HG03066 (cell line): Measurements from ENCODE around the gene DTNB.
A peak's percentile ranks its signal among the peaks of the same experiment; 100 is the strongest.
"Not testable (repeated sequence)": the region's sequence is repeated elsewhere in the genome, so short reads cannot be mapped to it uniquely, and the experiment has no call there.

Experiments
- ATAC-seq: cut with Tn5 transposase; IDR thresholded peaks from one replicate; pipeline ENCODE4 v1.9.1; 2021; ENCODE audit warnings: low read depth; ENCODE audit not compliant: unreplicated experiment

DTNB gene

GRCh38 chr2:25684577-25685473 lies 11.4 kb upstream of the DTNB start:
- ATAC-seq = no peak

DNA sequence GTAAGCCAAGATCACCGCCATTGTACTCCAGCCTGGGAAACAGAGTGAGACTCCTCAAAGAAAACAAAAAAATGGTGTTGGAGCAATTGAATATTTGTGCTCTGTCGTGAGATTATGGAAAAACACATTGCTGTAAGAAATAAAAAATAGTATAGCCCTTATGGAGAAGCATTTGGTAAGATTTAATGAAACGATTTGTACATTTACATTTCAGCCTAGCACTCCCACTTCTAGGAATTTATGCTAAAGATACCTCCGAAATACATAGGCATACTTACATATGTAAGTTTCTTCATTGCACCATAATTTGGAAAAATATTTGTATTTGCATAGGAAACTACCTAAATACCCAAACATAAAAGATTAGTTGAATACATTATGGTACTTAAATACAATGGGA lies 8.7 kb upstream of the DTNB start:
- no peak for ATAC-seq

- no peak for ATAC-seq
Observed at GRCh38 chr2:25677877-25678276, 4.5 kb upstream of the DTNB start.

DNA sequence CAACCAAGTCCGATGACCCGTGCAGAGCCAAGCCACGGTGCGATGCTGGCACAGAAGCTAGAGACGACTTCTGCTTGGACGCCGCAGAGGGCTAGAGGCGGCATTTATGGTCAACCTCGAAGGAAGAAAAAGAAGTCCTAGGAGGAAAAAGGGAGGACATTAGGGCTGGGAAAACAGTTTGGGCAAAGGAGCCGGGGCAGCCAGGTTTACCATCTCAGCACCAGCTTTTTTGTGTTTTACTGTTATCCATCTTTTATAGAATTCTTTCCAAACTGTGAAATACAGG lies 643 bp upstream of the DTNB start:
- ATAC-seq = no peak

DNA sequence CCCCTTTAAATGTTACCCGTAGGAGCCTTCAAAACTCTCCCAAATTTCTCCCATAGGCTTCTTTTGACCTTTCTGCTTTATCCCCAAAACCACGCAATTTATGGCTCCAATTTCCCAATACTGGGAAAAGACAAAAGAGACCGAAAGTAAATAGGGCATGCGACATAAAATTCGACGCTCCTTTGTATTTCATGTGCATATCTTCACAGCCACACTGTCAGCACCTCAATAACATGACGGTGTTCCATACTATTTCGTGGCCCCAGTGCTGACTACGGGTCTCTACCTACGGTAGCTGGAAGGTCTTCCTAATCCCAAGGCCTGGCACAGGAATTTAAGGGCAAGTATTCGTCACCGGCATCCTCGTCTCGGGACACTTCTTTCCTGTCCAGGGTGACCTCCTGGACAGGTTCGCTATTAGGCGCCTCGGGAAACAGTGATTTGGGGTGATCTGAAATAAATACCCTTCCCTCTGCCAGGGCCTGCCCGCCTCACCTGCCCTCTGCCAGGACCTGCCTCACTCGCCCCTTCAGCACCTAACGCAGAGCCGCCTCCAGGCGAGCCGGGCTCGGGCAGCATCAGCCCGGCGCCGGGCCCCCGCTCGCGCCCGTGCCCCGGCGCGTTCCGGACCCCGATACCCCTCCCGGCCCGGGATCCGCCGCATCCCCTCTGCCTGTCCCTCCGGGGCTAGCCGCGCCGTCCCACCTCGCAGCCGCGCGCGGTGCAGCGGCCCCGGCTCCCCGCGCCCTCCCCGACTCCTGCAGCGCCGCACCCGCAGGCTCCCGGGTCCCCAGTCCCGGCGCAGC lies 680 bp downstream of the DTNB start:
- ATAC-seq = peak; percentile 67

GRCh38 chr2:25671622-25672021 lies 1.8 kb downstream of the DTNB start:
- ATAC-seq = no peak

DNA sequence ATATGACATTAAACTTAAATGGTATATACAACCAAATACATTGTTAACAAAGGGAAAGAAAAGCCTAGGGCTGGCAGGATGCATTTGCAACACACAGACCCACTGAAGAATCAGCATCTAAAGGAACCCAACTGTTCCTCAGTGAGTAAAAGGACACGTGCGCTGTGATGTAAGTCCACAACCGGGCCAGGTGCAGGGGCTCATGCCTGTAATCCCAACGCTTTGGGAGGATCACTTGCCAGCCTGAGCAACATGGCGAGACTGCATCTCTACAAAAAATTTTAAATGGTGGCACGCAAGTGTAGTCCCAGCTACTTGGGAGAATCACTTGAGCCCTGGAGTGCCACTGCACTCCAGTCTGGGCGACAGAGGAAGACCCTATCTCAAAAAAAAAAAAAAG lies 3.9 kb downstream of the DTNB start:
- no peak for ATAC-seq

DNA sequence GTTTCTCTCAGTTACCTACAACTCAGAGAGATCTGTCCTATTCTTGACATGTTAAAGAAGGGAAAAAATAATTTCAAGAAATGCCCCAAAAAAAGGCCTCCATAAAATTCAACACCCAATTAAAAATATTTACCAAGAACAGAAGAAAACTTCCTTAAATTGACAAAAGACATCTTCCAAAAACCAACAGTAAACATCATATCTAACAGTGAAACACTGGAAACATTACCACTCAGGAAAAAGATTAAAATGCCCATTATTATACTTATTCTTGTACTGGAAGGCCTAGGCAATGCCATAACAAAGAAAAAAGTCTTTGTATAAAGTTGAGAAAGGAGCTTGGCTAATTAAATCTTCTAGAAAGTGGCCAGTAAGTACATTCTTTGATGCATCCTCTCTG lies 7.2 kb downstream of the DTNB start:
- ATAC-seq = no peak

DNA sequence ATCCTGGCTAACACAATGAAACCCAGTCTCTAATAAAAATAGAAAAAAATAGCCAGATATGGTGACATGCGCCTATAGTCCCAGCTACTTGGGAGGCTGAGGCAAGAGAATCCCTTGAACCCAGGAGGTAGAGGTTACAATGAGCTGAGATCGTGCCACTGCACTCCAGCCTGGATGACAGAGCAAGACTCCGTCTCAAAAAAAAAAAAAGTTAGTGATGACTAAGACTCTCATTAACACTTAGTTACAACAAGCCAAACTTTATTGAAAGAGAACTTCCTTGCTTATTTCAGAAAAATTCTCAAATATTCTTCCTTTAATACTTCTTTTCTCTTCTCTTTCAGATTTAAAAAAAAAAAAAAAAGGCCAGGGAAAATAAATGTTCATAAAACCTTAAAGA lies 7.9 kb downstream of the DTNB start:
- not testable (repeated sequence) for ATAC-seq

DNA sequence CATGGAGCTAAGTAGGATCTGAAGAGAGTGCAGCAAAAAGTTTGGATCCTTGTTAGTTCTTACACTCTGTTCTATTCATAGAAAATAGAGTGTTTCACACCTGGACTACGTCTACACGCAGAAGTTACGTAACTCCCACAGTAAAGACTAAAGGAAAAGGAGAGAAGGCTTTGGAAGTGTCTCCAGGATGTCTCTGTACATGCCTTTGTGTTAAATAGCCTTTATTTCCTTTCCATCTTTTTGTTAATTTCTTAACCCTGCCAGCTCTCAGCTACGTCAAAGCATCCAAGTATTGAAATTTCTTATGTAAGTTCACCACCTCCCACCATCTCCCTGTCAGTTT lies 8.4 kb downstream of the DTNB start:
- no peak for ATAC-seq

- no peak for ATAC-seq
Observed at GRCh38 chr2:25664183-25664964, 9.0 kb downstream of the DTNB start.

GRCh38 chr2:25655316-25655715 lies 18.1 kb downstream of the DTNB start:
- no peak for ATAC-seq

DNA sequence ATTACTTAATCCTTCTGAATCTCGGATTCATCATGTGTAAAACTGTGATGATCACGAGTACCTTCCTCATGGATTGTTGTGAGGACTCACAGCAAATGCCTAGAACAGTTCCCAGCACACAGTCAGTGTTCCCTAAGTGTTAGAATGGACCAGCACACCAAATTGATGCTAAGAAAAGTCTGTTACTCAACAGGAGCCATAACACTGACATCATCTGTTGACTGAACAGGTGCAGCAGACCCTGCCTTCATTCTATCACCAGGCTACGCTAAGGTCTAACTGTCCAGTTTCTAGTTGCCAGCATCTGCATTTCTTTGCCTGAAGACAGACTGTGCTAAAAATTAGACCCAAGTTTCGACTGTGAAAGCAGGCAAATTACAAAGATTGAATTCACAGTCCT lies 18.6 kb downstream of the DTNB start:
- ATAC-seq = no peak

- no peak for ATAC-seq
Observed at GRCh38 chr2:25651782-25652455, 21.5 kb downstream of the DTNB start.

DNA sequence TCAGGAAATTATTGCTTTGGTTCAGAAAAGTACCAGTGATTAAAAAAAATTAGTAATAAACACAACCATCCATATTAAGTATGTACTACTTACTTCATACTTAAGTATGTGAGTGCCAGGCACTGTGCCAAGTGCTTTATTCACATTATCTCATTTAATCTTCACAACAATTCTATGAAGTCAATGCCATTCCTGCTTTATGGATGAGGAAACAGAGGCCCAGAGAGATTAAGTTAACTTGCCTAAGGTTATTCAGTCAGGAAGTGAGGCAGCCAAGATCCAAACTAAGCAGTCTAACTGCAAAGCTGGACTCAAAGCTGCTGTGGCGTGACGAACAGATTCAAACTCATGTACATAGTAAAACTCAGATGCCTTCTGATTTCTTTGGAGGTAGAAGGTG lies 22.3 kb downstream of the DTNB start:
- no peak for ATAC-seq

GRCh38 chr2:25650256-25650655 lies 23.1 kb downstream of the DTNB start:
- ATAC-seq = no peak

GRCh38 chr2:25649786-25650185 lies 23.6 kb downstream of the DTNB start:
- ATAC-seq = no peak

DNA sequence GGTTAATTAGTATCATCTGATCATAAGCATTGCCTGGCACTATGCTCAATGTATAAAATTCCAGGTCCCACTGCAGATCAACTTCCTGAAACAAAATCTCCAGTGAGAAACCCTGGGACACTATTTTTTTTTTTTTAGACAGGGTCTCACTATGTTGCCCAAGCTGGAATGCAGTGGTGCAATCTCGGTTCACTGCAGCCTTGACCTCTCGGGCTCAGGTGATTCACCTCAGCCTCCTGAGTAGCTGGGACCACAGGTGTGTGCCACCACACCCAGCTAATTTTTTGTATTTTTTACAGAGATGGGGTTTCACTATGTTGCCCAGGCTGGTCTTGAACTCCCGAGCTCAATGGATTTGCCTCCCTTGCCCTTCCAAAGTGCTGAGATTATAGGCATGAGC lies 31.1 kb downstream of the DTNB start:
- ATAC-seq = no peak

- no peak for ATAC-seq
Observed at GRCh38 chr2:25639696-25640095, 33.7 kb downstream of the DTNB start.

DNA sequence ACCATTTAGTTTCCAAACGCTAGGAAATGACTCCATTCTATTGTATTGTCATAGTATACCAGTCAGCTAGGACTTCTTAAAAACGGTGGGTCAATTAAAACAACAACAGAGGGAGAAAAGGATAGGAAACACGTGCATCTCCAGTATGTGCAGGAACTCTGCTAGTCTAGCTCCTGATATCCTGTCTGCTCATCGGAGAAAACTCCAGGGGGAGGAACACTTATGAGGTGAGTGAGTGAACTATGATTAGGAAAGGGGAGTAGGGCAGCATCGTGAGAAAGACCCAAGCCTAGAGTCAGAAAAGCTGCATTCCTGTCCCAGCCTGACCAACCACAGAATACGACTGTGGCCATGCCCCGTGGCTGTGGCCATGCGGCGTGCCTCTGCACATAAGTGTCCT lies 34.2 kb downstream of the DTNB start:
- ATAC-seq = no peak

GRCh38 chr2:25635797-25636196 lies 37.6 kb downstream of the DTNB start:
- no peak for ATAC-seq
